GM12872 (cell line): ENCODE data around the gene PPP4R4.

ENCODE experiments used
- TF ChIP-seq, protein P1 (sequence below): IDR thresholded peaks from 3 replicates; pipeline ENCODE4 v1.5.1; 2011; ENCODE audit warnings: low read depth, mild to moderate bottlenecking, low read length, moderate library complexity; ENCODE audit not compliant: insufficient read depth

PPP4R4 gene

DNA sequence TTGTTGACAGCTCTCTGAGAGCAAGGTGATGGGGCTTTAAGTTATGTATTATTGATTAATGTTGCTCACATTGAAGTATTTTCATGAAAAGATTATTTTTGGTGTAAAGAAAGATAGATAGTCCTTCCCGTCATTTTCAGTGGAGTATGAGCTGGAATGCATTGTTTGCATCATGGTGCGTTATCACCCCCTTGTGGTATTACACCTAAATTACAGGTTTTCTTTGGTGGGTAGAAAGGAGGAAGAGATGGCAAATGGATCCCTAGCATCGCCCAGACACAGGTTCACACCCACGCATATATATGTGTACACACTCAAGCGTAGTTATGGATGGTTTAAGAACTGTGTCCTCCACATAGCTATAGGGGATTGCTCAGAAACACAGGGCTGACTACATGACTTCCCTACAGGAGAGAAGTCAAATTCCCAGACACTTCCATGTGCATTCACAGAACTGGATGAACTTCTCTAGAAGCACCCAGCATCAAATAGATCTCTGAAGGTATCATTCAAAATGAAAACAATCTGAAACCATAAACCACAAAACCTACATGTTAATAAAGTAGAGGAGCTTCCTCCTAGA lies 133.4 kb downstream of the PPP4R4 start:
- TF ChIP-seq, protein P1, sequence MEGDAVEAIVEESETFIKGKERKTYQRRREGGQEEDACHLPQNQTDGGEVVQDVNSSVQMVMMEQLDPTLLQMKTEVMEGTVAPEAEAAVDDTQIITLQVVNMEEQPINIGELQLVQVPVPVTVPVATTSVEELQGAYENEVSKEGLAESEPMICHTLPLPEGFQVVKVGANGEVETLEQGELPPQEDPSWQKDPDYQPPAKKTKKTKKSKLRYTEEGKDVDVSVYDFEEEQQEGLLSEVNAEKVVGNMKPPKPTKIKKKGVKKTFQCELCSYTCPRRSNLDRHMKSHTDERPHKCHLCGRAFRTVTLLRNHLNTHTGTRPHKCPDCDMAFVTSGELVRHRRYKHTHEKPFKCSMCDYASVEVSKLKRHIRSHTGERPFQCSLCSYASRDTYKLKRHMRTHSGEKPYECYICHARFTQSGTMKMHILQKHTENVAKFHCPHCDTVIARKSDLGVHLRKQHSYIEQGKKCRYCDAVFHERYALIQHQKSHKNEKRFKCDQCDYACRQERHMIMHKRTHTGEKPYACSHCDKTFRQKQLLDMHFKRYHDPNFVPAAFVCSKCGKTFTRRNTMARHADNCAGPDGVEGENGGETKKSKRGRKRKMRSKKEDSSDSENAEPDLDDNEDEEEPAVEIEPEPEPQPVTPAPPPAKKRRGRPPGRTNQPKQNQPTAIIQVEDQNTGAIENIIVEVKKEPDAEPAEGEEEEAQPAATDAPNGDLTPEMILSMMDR, result no peak

DNA sequence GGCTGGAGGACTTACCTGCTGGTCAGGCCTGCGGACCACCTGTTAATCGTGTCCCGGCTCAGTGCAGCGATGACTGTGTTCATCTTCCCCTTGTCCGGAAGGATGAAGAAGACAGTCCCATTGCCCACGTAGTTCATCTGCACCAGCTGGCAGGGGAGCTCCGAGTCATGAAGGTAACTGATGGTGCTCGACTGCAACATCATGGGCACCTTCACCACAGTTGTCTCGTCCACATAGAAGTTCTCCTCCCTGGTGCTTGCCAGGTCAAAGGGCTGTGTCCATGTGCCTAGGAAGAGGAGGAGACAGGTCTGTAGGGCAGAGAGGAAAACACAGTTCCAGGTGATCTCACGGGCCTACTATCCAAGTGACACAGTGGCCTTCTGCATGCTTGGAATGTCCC lies 135.6 kb downstream of the PPP4R4 start:
- TF ChIP-seq, protein P1, result no peak

DNA sequence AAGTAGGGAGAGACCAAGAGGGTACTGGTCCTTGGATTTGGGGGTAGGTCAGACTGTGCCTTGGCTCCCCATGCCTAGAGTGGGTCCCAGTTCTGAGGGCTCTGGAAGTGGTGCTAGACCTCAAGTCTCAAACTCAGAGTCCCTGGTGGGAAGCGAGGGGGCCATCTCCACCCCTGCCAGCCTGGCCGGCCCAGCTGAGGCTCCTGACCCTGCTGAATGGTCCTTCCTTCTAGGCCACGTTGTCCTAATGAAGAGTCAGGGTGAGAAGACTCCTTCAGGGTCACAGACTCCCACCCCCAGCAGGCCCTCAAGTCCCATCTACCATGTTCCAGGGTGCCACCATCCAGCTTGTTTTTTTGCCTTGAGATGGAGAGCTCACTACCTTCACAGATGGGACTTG lies 136.1 kb downstream of the PPP4R4 start:
- TF ChIP-seq, protein P1, result no peak

DNA sequence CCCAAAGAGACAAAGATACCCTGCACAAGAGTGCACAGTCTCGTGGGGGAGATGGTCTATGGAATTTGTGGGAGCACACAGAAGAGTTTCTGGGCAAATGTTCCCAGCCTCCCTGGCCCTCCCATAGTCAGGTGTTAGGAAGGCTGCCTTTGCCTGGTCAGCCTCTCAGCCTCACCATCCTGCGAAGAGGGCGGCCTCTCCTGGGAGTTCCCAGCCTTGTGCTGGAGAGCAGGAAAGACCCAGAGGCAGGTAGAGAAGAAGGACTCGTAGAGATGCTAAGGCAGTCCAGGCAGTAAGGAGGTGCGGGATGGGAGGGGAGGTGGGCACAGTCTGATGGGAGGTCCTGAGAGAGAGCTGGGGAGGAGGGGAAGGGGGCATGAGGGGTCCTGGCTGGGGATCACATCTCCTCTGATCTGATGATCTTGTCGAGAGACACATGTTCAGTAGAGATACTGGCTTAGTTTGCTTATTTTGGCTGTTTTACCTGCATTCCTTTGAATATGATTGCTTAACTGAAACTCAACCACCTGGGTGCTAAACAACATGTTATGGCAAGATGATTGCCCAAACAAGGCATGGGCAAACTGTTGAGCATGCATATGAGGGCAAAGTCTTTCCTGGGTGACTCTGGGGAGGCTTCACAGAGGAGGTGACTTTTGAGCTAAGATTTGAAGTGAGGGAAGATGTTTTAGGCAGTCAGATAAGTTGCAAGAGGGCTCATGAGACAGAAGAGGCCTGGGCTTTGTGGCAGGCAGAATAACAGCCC lies 138.5 kb downstream of the PPP4R4 start:
- TF ChIP-seq, protein P1, result no peak

DNA sequence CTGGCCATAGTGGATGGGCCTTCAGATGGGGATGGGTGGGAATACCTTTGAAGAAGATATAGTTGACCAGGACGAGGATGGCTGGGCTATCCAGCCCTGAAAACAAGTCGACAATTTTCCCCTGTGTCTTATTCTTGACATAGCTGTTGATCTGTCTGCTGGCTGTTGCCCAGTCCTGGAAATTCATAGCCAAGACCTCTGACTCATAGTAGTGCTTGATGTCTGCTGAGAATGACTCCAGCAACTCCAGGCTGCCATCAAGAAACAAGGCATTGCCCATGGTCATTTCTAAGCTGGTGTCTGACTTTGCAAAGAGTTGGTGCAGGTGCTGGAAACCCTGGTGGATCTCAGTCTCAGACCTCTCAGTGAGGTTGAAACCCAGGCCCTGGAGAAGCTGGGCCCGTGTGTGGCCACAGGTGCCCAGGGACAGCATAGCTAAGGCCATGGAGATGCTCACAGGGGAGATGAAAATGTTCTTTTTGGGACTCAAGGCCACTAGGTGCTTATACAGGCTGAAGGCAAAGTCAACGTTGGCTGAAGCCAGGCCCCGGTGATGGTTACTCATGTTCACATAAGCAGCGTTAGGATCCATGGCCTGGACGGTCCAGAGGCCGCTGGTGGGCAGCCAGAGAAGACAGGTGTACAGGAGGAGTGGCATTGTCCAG lies 140.0 kb downstream of the PPP4R4 start:
- TF ChIP-seq, protein P1, result no peak

DNA sequence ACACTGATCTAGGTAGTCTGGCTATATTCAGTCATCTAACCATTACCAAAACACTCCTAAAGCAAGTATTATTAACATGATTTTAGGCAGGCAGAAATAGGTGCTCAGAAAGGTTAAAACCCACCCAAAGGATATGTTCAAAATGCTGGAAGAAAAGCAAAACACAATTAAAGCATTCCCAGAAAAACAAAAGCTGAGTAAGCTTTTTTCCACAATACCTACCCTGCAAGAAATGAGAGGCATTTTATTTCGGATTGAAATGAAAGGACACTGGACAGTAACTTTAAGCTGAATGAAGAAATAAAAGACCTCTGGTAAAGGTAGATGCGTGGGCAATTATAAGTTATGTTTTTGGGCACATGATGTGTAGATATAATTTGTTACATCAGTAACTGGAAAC lies 140.8 kb downstream of the PPP4R4 start:
- TF ChIP-seq, protein P1, result no peak

DNA sequence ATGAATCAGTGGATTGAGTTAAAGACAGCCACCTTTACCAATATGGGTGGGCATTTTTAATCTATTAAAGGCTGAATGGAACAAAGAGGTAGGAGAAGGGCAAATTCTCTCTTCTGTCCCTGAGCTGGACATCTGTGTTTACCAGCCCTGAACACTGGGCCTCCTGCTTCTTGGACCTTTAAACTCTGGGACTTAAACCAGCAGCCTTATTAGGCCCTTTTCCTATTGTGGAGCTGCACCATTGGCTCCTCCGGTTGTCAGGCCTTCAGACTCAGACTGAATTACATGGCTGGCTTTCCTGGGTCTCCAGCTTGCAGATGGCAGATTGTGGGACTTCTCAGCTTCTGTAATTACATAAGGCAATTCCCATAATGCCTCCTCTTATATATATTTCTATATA lies 142.6 kb downstream of the PPP4R4 start:
- TF ChIP-seq, protein P1, result no peak
